ENCODE measurements around the gene DNALI1.

- TF ChIP-seq CTCF (IDR thresholded peaks at IDR 0.05) (no peak), POLR2A (IDR thresholded peaks at IDR 0.05) (no peak)
Measured at GRCh38 chr1:37612186-37612585, 55.4 kb downstream of the DNALI1 start.

All from transverse colon (tissue), 3 donors.